Panc1 (cell line): ENCODE measurements around the gene PLD2.

ENCODE experiments used
- CTCF ChIP-seq: fragments of 450-650 bp; IDR thresholded peaks from 2 replicates; pipeline ENCODE4 v1.5.1; 2017; ENCODE audit warnings: mild to moderate bottlenecking
- POLR2AphosphoS5 ChIP-seq: IDR thresholded peaks from 2 replicates; pipeline ENCODE4 v1.6.1; 2012; ENCODE audit warnings: mild to moderate bottlenecking, low read depth, low read length, moderate library complexity

- TF ChIP-seq CTCF (no peak), POLR2AphosphoS5 (no peak)
Measured at GRCh38 chr17:4823373-4824089, 16.6 kb downstream of the PLD2 start.
